ENCODE measurements around the gene CBX1. TPM values are rescaled to one million over a fixed set of nuclear protein-coding genes. Genes with fewer than 3 reads are reported as not detected.
A peak's percentile ranks its signal among the peaks of the same experiment; 100 is the strongest.

Gene CBX1
- total RNA-seq, 3 donors from 2014 or later: 27.5 to 45.3 (median 28.8) TPM

GRCh38 chr17:48137656-48138055 lies 36.4 kb upstream of the CBX1 start:
- Histone ChIP-seq H3K9me3 (no peaks in the 10 kb centered on the region), H3K4me3 (no peak overlapping the region), H3K36me3 (ENCODE audit: low read depth) (no peaks in the 10 kb centered on the region), H3K4me1 (ENCODE audit: low read depth) (no peaks in the 10 kb centered on the region)
- intact Hi-C loops (cut with DNase I, micrococcal nuclease): no loop called here
- DNase-seq (no peak), ATAC-seq (no peak)
- TF ChIP-seq, protein P1, sequence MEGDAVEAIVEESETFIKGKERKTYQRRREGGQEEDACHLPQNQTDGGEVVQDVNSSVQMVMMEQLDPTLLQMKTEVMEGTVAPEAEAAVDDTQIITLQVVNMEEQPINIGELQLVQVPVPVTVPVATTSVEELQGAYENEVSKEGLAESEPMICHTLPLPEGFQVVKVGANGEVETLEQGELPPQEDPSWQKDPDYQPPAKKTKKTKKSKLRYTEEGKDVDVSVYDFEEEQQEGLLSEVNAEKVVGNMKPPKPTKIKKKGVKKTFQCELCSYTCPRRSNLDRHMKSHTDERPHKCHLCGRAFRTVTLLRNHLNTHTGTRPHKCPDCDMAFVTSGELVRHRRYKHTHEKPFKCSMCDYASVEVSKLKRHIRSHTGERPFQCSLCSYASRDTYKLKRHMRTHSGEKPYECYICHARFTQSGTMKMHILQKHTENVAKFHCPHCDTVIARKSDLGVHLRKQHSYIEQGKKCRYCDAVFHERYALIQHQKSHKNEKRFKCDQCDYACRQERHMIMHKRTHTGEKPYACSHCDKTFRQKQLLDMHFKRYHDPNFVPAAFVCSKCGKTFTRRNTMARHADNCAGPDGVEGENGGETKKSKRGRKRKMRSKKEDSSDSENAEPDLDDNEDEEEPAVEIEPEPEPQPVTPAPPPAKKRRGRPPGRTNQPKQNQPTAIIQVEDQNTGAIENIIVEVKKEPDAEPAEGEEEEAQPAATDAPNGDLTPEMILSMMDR (IDR thresholded peaks at IDR 0.05): no peak

- Histone ChIP-seq H3K9me3 (no peaks in the 10 kb centered on the region), H3K4me3 (no peak overlapping the region), H3K36me3 (ENCODE audit: low read depth) (no peaks in the 10 kb centered on the region), H3K4me1 (ENCODE audit: low read depth) (no peaks in the 10 kb centered on the region)
- no peak for DNase-seq
- TF ChIP-seq, protein P1 (IDR thresholded peaks at IDR 0.05): no peak
- no peak for ATAC-seq
- intact Hi-C loops (cut with DNase I, micrococcal nuclease): loop anchor here in 1 of 2 donors (5.0 kb wide), 1 partner anchor 108 kb away; no protein-coding TSS in a partner anchor
Observed at GRCh38 chr17:48134912-48135480, 33.7 kb upstream of the CBX1 start.

DNA sequence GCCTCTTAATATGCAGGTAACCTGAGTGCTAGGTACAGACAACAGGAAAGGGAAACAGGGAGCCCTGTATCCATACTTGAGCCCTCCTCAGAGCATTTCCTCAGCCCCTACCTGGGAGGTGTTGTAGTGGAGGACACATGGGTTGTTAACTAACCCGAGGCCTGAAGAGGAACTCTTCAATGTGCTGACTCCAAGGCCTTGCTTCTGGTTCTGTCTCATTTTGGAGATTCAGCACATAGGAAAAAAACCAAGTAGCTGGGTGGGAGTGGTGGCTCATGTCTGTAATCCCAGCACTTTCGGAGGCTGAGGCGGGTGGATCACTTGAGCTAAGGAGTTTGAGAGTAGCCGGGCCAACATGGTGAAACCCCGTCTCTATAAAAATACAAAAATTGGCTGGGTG lies 31.1 kb upstream of the CBX1 start:
- ATAC-seq (peak; percentile 17), DNase-seq (no peak)
- no peaks in the 10 kb centered on the region for H3K4me1 ChIP-seq (ENCODE audit: low read depth)
- H3K9me3 ChIP-seq: no peaks in the 10 kb centered on the region
- intact Hi-C loops (cut with DNase I, micrococcal nuclease): loop anchor here in 1 of 2 donors (5.0 kb wide), 1 partner anchor 105 kb away; no protein-coding TSS in a partner anchor
- no peaks in the 10 kb centered on the region for H3K36me3 ChIP-seq (ENCODE audit: low read depth)
- TF ChIP-seq, protein P1 (IDR thresholded peaks at IDR 0.05): no peak
- no peak overlapping the region for H3K4me3 ChIP-seq

GRCh38 chr17:48131216-48131824 lies 30.0 kb upstream of the CBX1 start:
- Histone ChIP-seq H3K4me1 (ENCODE audit: low read depth) (no peaks in the 10 kb centered on the region), H3K9me3 (no peaks in the 10 kb centered on the region), H3K4me3 (no peak overlapping the region), H3K36me3 (ENCODE audit: low read depth) (no peaks in the 10 kb centered on the region)
- DNase-seq (peak in 1 of 3 donors; percentile 86), ATAC-seq (peak; percentile 85)
- intact Hi-C loops (cut with DNase I, micrococcal nuclease): loop anchor here in 1 of 2 donors (5.0 kb wide), 1 partner anchor 104 kb away; no protein-coding TSS in a partner anchor
- TF ChIP-seq, protein P1 (IDR thresholded peaks at IDR 0.05): peak; percentile 42

DNA sequence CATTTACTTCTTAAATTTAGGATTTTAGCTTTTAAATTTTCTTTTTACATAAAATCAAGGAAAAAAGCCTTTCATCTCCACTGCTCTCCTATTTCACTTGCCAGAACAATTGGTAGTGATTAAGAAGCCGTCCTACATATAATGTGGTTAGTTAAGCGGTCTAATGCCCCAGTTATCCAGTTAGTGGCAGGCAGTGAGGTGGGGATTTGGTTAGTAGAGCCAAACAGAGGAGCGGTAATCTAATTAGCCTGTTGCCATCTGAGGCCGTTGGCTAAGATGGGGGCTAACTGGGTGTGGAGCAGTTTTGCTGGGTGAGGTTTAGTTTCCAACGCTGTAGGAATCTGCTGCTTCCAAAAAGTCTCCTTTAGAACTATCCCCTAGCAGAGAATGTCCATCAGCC lies 28.7 kb upstream of the CBX1 start:
- TF ChIP-seq, protein P1 (IDR thresholded peaks at IDR 0.05): no peak
- Histone ChIP-seq H3K9me3 (no peaks in the 10 kb centered on the region), H3K4me1 (ENCODE audit: low read depth) (no peaks in the 10 kb centered on the region), H3K4me3 (no peak overlapping the region), H3K36me3 (ENCODE audit: low read depth) (no peaks in the 10 kb centered on the region)
- no peak for DNase-seq
- intact Hi-C loops (cut with DNase I, micrococcal nuclease): loop anchor here in 1 of 2 donors (5.0 kb wide), 1 partner anchor 103 kb away; no protein-coding TSS in a partner anchor
- no peak for ATAC-seq

All from mucosa of descending colon (tissue), 3 donors.